Muscle layer of duodenum (tissue), 2 donors: ENCODE results near the gene ZNF281.

Source experiments
- H3K27ac ChIP-seq: one replicate; pipeline ENCODE4 v1.7.0; 2013; ENCODE audit warnings: mild to moderate bottlenecking, low read length
- H3K27me3 ChIP-seq: one replicate; pipeline ENCODE4 v1.7.0; 2013; ENCODE audit warnings: low read depth, mild to moderate bottlenecking, control low read depth, low read length
- H3K36me3 ChIP-seq, 2 donors: one replicate each; pipeline ENCODE4 v1.7.0; 2013; ENCODE audit warnings: low read length in 2 of 2, control low read depth in 1 of 2, mild to moderate bottlenecking in 1 of 2; ENCODE audit not compliant: insufficient read depth in 2 of 2, control insufficient read depth in 1 of 2
- H3K4me1 ChIP-seq, 2 donors: one replicate each; pipeline ENCODE4 v1.7.0; 2013; ENCODE audit warnings: low read length in 2 of 2, mild to moderate bottlenecking in 2 of 2, control low read depth in 1 of 2, moderate library complexity in 1 of 2; ENCODE audit not compliant: insufficient read depth in 2 of 2, control insufficient read depth in 1 of 2
- H3K4me3 ChIP-seq, 2 donors: one replicate each; pipeline ENCODE4 v1.7.0; 2013; ENCODE audit warnings: low read length in 2 of 2, low read depth in 1 of 2, mild to moderate bottlenecking in 1 of 2
- H3K9me3 ChIP-seq, 2 donors: one replicate each; pipeline ENCODE4 v1.7.0; 2013; ENCODE audit warnings: low read length in 2 of 2, control low read depth in 1 of 2, mild to moderate bottlenecking in 1 of 2; ENCODE audit not compliant: control insufficient read depth in 1 of 2
- donor health status: healthy.

ZNF281 gene

DNA sequence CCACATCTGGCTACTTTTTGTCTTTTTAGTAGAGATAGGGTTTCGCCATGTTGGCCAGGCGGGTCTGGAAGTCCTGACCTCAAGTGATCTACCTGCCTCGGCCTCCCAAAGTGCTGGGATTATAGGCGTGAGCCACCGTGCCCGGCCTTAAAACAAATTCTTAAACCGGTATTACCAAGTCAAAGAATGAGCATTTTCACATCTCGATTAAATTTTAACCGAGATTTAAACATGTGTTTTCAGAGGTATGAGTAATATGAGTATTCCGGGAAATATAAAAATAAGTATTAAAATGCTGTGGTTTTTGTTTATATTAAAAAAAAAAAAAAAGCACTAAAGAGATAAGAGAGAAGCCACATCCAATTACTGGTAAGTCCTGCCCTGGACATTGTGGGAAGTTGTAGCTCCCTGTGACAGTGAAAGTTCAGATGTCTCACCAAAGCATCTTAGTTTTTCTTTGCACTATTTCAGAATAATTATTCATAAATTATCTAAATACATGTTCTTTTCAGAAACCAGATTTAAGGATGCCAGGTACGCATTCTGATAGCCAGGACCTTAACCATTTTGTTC lies 24.9 kb downstream of the ZNF281 start:
- Histone ChIP-seq H3K36me3 (no peaks in the 10 kb centered on the region), H3K9me3 (no peaks in the 10 kb centered on the region), H3K27ac (no peak overlapping the region), H3K27me3 (no peaks in the 10 kb centered on the region), H3K4me1 (no peaks in the 10 kb centered on the region), H3K4me3 (no peak overlapping the region)

DNA sequence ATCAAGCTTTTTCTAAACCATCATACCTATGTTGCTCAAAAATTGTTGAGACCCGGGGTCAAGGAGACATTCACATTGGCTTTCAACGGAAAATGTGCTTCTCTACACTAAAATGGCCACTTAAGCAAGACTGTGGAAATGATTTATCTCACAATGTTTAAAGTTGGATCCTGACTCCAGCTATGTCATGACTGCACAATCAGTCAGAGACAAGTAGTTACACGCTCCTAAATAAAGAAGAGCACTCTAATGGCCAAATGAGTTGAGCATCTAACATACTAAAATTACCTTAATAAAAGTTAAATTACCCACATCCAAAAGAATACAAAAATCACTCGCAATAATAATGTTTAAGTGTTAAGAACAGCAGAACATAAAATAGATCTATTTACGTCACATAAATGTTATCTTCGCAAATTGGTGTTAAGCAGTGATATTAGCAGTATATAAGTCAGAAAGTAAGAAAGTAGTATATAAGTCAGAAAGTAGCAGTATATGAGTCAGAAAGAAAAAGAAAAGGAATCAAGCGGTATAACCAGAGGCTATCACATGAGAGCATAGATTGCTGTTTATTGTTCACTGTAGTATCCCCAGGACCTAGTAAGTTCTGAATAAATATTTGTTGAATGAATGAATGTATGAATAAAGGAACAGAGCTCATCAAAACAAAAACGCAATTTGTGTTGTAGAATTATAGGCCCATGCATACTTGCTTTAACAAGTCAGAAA lies 28.4 kb downstream of the ZNF281 start:
- H3K4me3 ChIP-seq, result no peak overlapping the region
- H3K4me1 ChIP-seq, result peaks cover 0 to 8% of the 10 kb centered on the region in 2 donors
- no peaks in the 10 kb centered on the region for H3K36me3 ChIP-seq
- no peaks in the 10 kb centered on the region for H3K27me3 ChIP-seq
- H3K27ac ChIP-seq, result no peak overlapping the region
- no peaks in the 10 kb centered on the region for H3K9me3 ChIP-seq

DNA sequence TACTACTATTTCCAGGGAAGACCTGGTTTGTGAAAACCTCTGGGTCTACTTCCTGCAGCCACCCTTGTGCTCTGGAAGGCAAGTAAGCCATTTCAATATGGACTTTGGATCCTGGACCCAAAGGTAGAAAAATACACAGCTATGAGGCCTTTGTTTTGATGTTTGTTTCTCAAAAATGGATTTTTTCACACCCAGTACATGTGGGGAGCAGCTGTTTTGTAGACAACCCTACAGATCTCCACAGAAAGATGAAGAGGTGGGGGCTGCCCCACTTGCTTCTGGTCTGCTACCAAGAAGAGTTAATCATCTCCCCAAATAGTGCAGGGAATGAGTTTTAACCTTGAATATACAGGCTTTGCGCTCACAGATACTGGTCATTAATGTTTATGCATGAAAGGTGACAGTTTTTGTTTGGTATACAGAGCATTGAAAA lies 29.2 kb downstream of the ZNF281 start:
- Histone ChIP-seq H3K27me3 (no peaks in the 10 kb centered on the region), H3K36me3 (no peaks in the 10 kb centered on the region), H3K27ac (no peak overlapping the region), H3K4me1 (peaks cover 0 to 8% of the 10 kb centered on the region in 2 donors), H3K9me3 (no peaks in the 10 kb centered on the region), H3K4me3 (no peak overlapping the region)

DNA sequence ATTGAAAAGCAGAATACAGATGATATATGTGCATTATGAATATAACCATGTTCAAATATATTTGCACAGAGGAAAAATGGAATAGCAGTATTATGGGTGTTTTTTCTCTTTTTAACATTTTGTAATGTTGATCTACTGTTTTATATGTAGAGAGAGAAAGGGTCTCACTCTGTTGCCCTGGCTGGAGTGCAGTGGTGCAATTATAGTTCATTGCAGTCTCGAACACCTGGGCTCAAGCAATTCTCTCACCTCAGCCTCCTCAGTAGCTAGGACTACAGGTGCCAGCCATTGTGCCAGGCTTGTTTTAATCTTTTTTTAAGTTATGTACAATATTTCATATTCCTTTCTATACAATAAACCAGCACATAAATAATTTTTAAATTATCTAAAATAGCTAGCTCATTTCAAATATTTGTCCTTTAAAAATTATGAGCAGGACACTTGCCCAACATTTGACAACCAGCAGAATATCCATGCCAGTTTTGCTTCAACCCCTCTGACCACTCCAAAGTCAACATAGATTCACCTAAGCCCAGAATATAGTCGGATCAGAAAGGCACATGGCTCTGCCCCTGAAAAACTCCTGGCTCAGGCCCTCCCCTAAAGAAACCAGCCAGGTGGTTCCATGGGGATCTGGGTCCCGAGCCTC lies 29.8 kb downstream of the ZNF281 start:
- no peak overlapping the region for H3K27ac ChIP-seq
- H3K27me3 ChIP-seq, result no peaks in the 10 kb centered on the region
- H3K4me1 ChIP-seq, result peaks cover 0 to 8% of the 10 kb centered on the region in 2 donors

DNA sequence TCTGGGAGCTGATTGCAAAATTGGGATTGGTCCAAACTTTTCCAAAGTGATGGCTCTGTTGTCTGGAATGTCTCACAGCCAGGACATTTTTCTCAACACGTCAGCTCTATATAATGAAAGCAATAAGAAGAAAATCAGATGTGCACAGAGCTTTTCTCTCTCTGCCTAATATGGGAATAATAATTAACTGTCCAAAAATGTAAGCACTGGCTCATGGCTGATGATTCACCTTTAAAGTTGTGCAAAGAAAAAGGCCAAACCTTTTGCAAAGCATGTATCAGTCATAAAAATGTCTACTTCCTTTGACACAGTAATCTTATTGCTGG lies 30.4 kb downstream of the ZNF281 start:
- Histone ChIP-seq H3K4me1 (peaks cover 0 to 8% of the 10 kb centered on the region in 2 donors), H3K9me3 (no peaks in the 10 kb centered on the region), H3K27ac (no peak overlapping the region), H3K27me3 (no peaks in the 10 kb centered on the region), H3K36me3 (no peaks in the 10 kb centered on the region), H3K4me3 (no peak overlapping the region)

More for the DNA sequence above, 29.8 kb downstream of the ZNF281 start:
- no peaks in the 10 kb centered on the region for H3K9me3 ChIP-seq
- no peaks in the 10 kb centered on the region for H3K36me3 ChIP-seq
- no peak overlapping the region for H3K4me3 ChIP-seq

DNA sequence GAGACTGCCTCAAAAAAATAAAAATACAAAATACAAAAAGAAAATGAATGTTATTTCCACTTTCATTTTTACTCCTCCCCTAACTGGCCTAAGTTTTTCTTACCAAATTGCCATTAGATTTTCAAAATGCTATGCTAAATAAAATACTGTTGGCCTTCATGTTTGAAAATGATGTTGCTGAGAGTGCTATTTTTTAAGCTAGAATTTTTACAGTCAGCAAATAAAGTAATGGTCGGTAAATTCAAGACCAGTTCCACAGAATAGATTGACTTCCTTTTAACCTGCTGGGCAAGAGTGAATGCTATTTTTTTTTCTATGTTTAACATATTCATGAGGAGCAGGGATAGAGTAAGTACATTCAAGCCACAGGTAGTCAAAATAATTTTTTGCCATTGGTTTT lies 31.7 kb downstream of the ZNF281 start:
- H3K27me3 ChIP-seq, result no peaks in the 10 kb centered on the region
- H3K4me3 ChIP-seq, result no peak overlapping the region
- no peak overlapping the region for H3K27ac ChIP-seq
- H3K9me3 ChIP-seq, result no peaks in the 10 kb centered on the region
- peaks cover 0 to 8% of the 10 kb centered on the region in 2 donors for H3K4me1 ChIP-seq
- no peaks in the 10 kb centered on the region for H3K36me3 ChIP-seq

DNA sequence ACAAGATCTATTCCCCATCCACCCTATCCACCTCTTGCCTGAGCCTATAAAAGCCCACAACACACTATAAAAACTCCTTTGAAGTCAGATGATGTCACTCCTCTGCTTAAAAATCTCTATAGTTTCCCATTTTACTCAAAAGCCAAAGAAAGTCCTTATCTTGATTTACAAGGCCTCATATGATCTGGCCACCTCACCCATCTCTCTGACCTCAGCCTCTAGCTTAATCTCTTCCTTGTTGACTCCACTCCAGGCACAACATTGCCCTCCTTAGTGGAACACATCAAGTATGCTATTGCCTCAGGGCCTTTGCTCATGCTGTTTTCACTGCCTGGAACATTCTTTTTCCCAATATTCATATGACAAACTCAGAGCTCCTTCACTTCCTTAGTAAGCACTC lies 33.3 kb downstream of the ZNF281 start:
- Histone ChIP-seq H3K27ac (no peak overlapping the region), H3K9me3 (no peaks in the 10 kb centered on the region), H3K27me3 (no peaks in the 10 kb centered on the region), H3K4me1 (peaks cover 0 to 8% of the 10 kb centered on the region in 2 donors), H3K4me3 (no peak overlapping the region), H3K36me3 (no peaks in the 10 kb centered on the region)

DNA sequence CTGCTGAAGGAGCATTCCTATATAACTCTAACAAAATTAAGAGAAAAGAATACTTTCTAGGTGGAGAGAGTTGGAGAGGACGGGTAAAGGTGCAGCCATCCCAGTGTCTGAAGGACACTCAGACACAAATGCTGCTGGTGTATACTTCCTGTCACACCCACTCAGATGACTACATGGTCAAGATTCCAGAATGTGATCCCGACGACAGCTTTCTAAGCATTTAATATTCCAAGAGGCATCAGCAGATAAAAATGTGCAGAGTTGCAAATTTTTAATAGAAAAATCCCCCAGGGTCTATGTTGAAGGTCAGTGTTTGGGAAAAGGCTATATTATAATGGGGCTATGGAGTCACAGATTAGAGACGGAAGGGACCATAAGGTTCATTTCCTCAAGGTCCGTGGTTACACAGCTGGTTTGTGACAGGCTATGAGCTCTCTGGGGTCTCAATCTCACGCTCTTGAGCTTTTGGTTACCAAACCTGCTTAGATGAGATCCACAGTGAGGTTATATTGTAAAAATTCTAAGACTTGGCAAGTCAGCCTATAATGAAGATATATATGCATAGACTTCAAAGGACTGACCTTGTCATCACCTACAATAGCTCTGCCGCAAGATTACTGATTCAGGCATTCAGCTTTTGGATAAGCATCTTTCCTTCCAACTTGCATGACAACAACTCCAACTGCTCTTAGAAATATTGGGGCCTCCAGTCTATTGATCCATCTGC lies 35.1 kb downstream of the ZNF281 start:
- Histone ChIP-seq H3K9me3 (no peaks in the 10 kb centered on the region), H3K4me3 (no peak overlapping the region), H3K4me1 (peaks cover 0 to 8% of the 10 kb centered on the region in 2 donors), H3K27me3 (no peaks in the 10 kb centered on the region), H3K27ac (no peak overlapping the region), H3K36me3 (no peaks in the 10 kb centered on the region)

DNA sequence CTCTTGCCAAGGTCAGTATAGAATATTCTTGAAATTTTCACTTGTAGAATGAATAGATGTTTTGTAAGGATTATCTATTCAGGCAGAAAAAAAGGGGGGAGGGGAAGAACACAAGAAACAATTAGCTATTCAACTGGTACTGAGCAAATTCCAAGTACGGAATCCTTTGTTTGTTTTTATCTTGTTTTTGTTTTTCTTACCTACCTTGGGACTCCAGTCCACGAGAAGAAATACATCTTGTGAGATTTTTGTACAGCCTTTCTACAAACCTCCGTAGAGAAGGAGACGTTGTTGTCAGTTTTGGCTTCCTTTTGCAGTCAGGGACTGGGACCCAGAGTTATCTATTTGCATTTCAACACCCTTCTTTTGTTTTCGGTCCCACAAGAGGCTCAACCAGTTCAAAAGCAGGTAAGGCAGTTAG lies 36.0 kb downstream of the ZNF281 start:
- no peaks in the 10 kb centered on the region for H3K27me3 ChIP-seq
- peaks cover 0 to 1% of the 10 kb centered on the region in 2 donors for H3K36me3 ChIP-seq
- H3K27ac ChIP-seq, result no peak overlapping the region
- H3K4me1 ChIP-seq, result no peaks in the 10 kb centered on the region
- H3K9me3 ChIP-seq, result no peaks in the 10 kb centered on the region
- H3K4me3 ChIP-seq, result no peak overlapping the region

DNA sequence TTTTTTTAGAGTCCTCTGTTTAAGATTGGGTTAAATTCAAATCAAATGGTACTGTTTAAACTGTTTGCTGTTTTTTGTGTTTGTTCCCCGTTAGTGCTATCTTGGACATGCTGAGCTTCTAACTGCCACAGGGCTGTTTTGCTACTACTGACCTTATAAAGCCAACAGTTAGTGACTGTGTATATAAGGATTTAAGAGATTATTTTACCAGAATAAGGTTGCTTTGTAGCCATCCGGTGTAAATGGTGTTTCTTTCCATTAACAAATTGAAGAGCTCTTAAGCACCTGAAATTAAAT lies 37.0 kb downstream of the ZNF281 start:
- no peaks in the 10 kb centered on the region for H3K4me1 ChIP-seq
- H3K27me3 ChIP-seq, result no peaks in the 10 kb centered on the region
- H3K9me3 ChIP-seq, result no peaks in the 10 kb centered on the region
- H3K4me3 ChIP-seq, result no peak overlapping the region
- H3K27ac ChIP-seq, result no peak overlapping the region
- peaks cover 0 to 6% of the 10 kb centered on the region in 2 donors for H3K36me3 ChIP-seq

DNA sequence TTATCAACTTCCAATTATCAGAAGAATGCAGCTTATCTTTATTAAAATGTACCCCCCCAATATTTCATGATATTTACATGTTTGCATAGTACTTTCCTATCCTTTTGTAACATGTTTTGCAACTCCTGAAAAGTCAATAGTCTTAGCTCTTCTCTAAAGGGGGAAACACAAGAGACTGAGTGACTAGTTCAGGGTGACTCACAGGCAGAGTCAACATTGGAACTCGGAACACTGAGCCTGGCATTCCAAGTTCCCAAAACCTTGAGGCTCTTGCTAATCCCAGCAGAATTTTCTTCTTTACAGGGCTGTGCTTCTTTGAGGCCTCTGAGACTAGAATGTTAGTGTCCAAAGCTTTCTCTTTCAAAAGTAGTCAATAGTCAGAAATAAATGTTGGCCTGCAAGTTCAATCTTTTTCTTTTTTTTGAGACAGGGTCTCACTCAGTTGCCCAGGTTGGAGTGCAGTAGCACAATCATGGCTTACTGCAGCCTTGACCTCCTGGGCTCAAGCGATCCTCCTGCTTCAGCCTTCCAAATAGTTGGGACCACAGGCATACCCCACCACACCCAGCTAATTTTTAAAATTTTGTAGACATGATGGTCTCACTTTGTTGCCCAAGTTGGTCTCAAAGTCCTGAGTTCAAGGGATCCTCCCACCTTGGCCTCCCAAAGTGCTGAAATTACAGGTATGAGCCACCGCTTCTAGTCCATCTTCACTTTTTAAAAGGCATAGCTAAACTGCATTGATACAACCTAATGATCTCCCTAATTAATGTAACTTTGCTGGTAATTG lies 37.5 kb downstream of the ZNF281 start:
- Histone ChIP-seq H3K36me3 (peaks cover 0 to 6% of the 10 kb centered on the region in 2 donors), H3K9me3 (no peaks in the 10 kb centered on the region), H3K4me1 (no peaks in the 10 kb centered on the region), H3K4me3 (no peak overlapping the region), H3K27me3 (no peaks in the 10 kb centered on the region), H3K27ac (no peak overlapping the region)
